Measurements from ENCODE around the gene LGALS9.

Gene LGALS9

GRCh38 chr17:27630607-27631410 lies at the start of gene LGALS9:
Gene LGALS9 (plus strand): TSS chr17:27631188. CDS start chr17:27631266, 78 bp downstream.
- DNase-seq (ENCODE audit: low read depth): peak; percentile 9

- DNase-seq (ENCODE audit: low read depth): no peak
These were observed 48.3 kb upstream of the LGALS9 start for GRCh38 chr17:27582696-27583095.

GRCh38 chr17:27585153-27585681 lies 45.8 kb upstream of the LGALS9 start:
- DNase-seq (ENCODE audit: low read depth): no peak

GRCh38 chr17:27585792-27586191 lies 45.2 kb upstream of the LGALS9 start:
- DNase-seq (ENCODE audit: low read depth): no peak

GRCh38 chr17:27586203-27586721 lies 44.7 kb upstream of the LGALS9 start:
- DNase-seq (ENCODE audit: low read depth): no peak

GRCh38 chr17:27588354-27588753 lies 42.6 kb upstream of the LGALS9 start:
- no peak for DNase-seq (ENCODE audit: low read depth)

- no peak for DNase-seq (ENCODE audit: low read depth)
These were observed 40.1 kb upstream of the LGALS9 start for GRCh38 chr17:27590864-27591263.

- DNase-seq (ENCODE audit: low read depth): no peak
These were observed 39.0 kb upstream of the LGALS9 start for GRCh38 chr17:27591986-27592385.

- DNase-seq (ENCODE audit: low read depth): no peak
These were observed 37.6 kb upstream of the LGALS9 start for GRCh38 chr17:27593232-27593856.

GRCh38 chr17:27593857-27594255 lies 37.1 kb upstream of the LGALS9 start:
- no peak for DNase-seq (ENCODE audit: low read depth)

GRCh38 chr17:27595208-27595607 lies 35.8 kb upstream of the LGALS9 start:
- DNase-seq (ENCODE audit: low read depth): no peak

GRCh38 chr17:27596096-27596495 lies 34.9 kb upstream of the LGALS9 start:
- DNase-seq (ENCODE audit: low read depth): no peak

- no peak for DNase-seq (ENCODE audit: low read depth)
These were observed 34.3 kb upstream of the LGALS9 start for GRCh38 chr17:27596566-27597187.

- no peak for DNase-seq (ENCODE audit: low read depth)
These were observed 33.8 kb upstream of the LGALS9 start for GRCh38 chr17:27597188-27597580.

GRCh38 chr17:27597783-27598320 lies 33.1 kb upstream of the LGALS9 start:
- DNase-seq (ENCODE audit: low read depth): no peak

GRCh38 chr17:27598337-27599050 lies 32.5 kb upstream of the LGALS9 start:
- no peak for DNase-seq (ENCODE audit: low read depth)

GRCh38 chr17:27600471-27600870 lies 30.5 kb upstream of the LGALS9 start:
- no peak for DNase-seq (ENCODE audit: low read depth)

- DNase-seq (ENCODE audit: low read depth): peak; percentile 51
These were observed 29.7 kb upstream of the LGALS9 start for GRCh38 chr17:27601069-27601974.

GRCh38 chr17:27601975-27602302 lies 29.0 kb upstream of the LGALS9 start:
- no peak for DNase-seq (ENCODE audit: low read depth)

- peak; percentile 28 for DNase-seq (ENCODE audit: low read depth)
These were observed 28.1 kb upstream of the LGALS9 start for GRCh38 chr17:27602721-27603420.
